Measurements from ENCODE around the gene SLC9A9. TPM values are rescaled to one million over a fixed set of nuclear protein-coding genes. Genes with fewer than 3 reads are reported as not detected.

Gene SLC9A9
- total and polyA plus RNA-seq, 9 of the 15 experiments (the other 6 are each of a cell fraction or from before 2014, with no cell fraction given) = 0.03 to 0.13 TPM; not detected in 7

- no peak for DNase-seq (ENCODE audit: extremely low read depth in 1 of 4, low spot score in 3 of 4)
- H3K4me3 ChIP-seq = no peak overlapping the region
- no peak for ATAC-seq
- H3K9me3 ChIP-seq (replicated peaks; ENCODE audit: control insufficient read depth, insufficient read depth, low read depth, low read length) = no peaks in the 10 kb centered on the region
- no peaks in the 10 kb centered on the region for H4K20me1 ChIP-seq (replicated peaks; ENCODE audit: control insufficient read depth, insufficient read depth, low read length)
- ChIA-PET CTCF (ENCODE audit: low intra/inter-chr PET ratio) (no interaction called here), POLR2A (no interaction called here)
- H3K9me1 ChIP-seq (ENCODE audit: control insufficient read depth, insufficient read depth, low read length) = no peaks in the 10 kb centered on the region
- intact Hi-C loops (cut with micrococcal nuclease) (no loop called here), in situ Hi-C loops (cut with MboI) (no loop called here)
- no TSS peak for BruUV-seq (replicated peaks)
- H2AFZ ChIP-seq (ENCODE audit: low read depth, low read length) = no peak overlapping the region
- no peaks in the 10 kb centered on the region; a peak in 1 of 5 replicates for H3K27me3 ChIP-seq (ENCODE audit: control insufficient read depth in 2 of 2, insufficient read depth in 2 of 2, low read length in 2 of 2)
- TF ChIP-seq CCAR2 (IDR thresholded peaks at IDR 0.05; ENCODE audit: low read depth, low read length) (no peak), TCF7 (IDR thresholded peaks at IDR 0.05; ENCODE audit: borderline replicate concordance) (no peak), SIX5 (IDR thresholded peaks at IDR 0.05; ENCODE audit: borderline replicate concordance in 1 of 2, insufficient read depth in 1 of 2, low read depth in 1 of 2, low read length in 2 of 2) (no peak), ZC3H4 (CRISPR knock-in tag; IDR thresholded peaks at IDR 0.05; ENCODE audit: borderline replicate concordance) (no peak), KLF6 (CRISPR knock-in tag; IDR thresholded peaks at IDR 0.05; ENCODE audit: borderline replicate concordance) (no peak), BRD4 (IDR thresholded peaks at IDR 0.05) (no peak), MYNN (IDR thresholded peaks at IDR 0.05) (no peak), MYNN (CRISPR knock-in tag; IDR thresholded peaks at IDR 0.05) (no peak), ZNF830 (CRISPR knock-in tag; IDR thresholded peaks at IDR 0.05) (no peak), TRIM24 (IDR thresholded peaks at IDR 0.05) (no peak), TCFL5 (CRISPR knock-in tag; conservative IDR thresholded peaks at IDR 0.05) (no peak), ZC3H8 (IDR thresholded peaks at IDR 0.05) (no peak), U2AF1 (optimal IDR thresholded peaks at IDR 0.05; ENCODE audit: low read depth, low read length) (no peak), HNRNPL (IDR thresholded peaks at IDR 0.05; ENCODE audit: low read depth, low read length) (no peak), POLR3A (IDR thresholded peaks at IDR 0.05; ENCODE audit: borderline replicate concordance, extremely low read depth, insufficient read depth, insufficient read length) (no peak), KDM2B (CRISPR knock-in tag; IDR thresholded peaks at IDR 0.05) (no peak), NFRKB (IDR thresholded peaks at IDR 0.05; ENCODE audit: low read depth) (no peak)
- TF ChIP-seq, protein P1, sequence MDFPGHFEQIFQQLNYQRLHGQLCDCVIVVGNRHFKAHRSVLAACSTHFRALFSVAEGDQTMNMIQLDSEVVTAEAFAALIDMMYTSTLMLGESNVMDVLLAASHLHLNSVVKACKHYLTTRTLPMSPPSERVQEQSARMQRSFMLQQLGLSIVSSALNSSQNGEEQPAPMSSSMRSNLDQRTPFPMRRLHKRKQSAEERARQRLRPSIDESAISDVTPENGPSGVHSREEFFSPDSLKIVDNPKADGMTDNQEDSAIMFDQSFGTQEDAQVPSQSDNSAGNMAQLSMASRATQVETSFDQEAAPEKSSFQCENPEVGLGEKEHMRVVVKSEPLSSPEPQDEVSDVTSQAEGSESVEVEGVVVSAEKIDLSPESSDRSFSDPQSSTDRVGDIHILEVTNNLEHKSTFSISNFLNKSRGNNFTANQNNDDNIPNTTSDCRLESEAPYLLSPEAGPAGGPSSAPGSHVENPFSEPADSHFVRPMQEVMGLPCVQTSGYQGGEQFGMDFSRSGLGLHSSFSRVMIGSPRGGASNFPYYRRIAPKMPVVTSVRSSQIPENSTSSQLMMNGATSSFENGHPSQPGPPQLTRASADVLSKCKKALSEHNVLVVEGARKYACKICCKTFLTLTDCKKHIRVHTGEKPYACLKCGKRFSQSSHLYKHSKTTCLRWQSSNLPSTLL (IDR thresholded peaks at IDR 0.05) = no peak
- TF ChIP-seq, protein P2, sequence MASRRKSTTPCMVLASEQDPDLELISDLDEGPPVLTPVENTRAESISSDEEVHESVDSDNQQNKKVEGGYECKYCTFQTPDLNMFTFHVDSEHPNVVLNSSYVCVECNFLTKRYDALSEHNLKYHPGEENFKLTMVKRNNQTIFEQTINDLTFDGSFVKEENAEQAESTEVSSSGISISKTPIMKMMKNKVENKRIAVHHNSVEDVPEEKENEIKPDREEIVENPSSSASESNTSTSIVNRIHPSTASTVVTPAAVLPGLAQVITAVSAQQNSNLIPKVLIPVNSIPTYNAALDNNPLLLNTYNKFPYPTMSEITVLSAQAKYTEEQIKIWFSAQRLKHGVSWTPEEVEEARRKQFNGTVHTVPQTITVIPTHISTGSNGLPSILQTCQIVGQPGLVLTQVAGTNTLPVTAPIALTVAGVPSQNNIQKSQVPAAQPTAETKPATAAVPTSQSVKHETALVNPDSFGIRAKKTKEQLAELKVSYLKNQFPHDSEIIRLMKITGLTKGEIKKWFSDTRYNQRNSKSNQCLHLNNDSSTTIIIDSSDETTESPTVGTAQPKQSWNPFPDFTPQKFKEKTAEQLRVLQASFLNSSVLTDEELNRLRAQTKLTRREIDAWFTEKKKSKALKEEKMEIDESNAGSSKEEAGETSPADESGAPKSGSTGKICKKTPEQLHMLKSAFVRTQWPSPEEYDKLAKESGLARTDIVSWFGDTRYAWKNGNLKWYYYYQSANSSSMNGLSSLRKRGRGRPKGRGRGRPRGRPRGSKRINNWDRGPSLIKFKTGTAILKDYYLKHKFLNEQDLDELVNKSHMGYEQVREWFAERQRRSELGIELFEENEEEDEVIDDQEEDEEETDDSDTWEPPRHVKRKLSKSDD (conservative IDR thresholded peaks at IDR 0.05; ENCODE audit: low read length) = no peak
- TF ChIP-seq, protein P3, sequence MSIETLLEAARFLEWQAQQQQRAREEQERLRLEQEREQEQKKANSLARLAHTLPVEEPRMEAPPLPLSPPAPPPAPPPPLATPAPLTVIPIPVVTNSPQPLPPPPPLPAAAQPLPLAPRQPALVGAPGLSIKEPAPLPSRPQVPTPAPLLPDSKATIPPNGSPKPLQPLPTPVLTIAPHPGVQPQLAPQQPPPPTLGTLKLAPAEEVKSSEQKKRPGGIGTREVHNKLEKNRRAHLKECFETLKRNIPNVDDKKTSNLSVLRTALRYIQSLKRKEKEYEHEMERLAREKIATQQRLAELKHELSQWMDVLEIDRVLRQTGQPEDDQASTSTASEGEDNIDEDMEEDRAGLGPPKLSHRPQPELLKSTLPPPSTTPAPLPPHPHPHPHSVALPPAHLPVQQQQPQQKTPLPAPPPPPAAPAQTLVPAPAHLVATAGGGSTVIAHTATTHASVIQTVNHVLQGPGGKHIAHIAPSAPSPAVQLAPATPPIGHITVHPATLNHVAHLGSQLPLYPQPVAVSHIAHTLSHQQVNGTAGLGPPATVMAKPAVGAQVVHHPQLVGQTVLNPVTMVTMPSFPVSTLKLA (conservative IDR thresholded peaks at IDR 0.05) = no peak
- no peak for FAIRE-seq
- no peak overlapping the region for H3K27ac ChIP-seq (ENCODE audit: extremely low read depth, low read depth, low read length)
- no peaks in the 10 kb centered on the region for H3K79me2 ChIP-seq (ENCODE audit: control insufficient read depth, insufficient read depth, low read length)
- no peak overlapping the region for H3K9ac ChIP-seq (ENCODE audit: insufficient read depth in 1 of 2, low read depth in 2 of 2, low read length in 2 of 2)
- 11% methylated on average over 1 of the region's 1 CpG for WGBS (ENCODE audit: insufficient coverage, low coverage, missing lambda C conversion rate)
- H3K4me1 ChIP-seq (replicated peaks in 1 of 2; ENCODE audit: control insufficient read depth in 2 of 2, insufficient read depth in 2 of 2, low read length in 2 of 2) = no peaks in the 10 kb centered on the region
- no peak overlapping the region for H3K4me2 ChIP-seq (ENCODE audit: insufficient read depth, low read length)
- no peaks in the 10 kb centered on the region for H3K36me3 ChIP-seq (ENCODE audit: control insufficient read depth, insufficient read depth, low read length)
These were observed 317.2 kb downstream of the SLC9A9 start for GRCh38 chr3:143531101-143531500.
